Panc1 (cell line): ENCODE measurements around the gene PEPD.

Experiments
- CTCF ChIP-seq: fragments of 450-650 bp; IDR thresholded peaks from 2 replicates; pipeline ENCODE4 v1.5.1; 2017; ENCODE audit warnings: mild to moderate bottlenecking
- POLR2AphosphoS5 ChIP-seq: IDR thresholded peaks from 2 replicates; pipeline ENCODE4 v1.6.1; 2012; ENCODE audit warnings: mild to moderate bottlenecking, low read depth, low read length, moderate library complexity
- REST ChIP-seq, 2 experiments: IDR thresholded peaks; 2 replicates each; pipeline ENCODE4 v1.6.1; 2011 to 2012; ENCODE audit warnings: low read depth in 2 of 2, control low read depth in 1 of 2, low read length in 1 of 2, mild to moderate bottlenecking in 1 of 2, moderate library complexity in 1 of 2; ENCODE audit not compliant: insufficient read depth in 1 of 2

DNA sequence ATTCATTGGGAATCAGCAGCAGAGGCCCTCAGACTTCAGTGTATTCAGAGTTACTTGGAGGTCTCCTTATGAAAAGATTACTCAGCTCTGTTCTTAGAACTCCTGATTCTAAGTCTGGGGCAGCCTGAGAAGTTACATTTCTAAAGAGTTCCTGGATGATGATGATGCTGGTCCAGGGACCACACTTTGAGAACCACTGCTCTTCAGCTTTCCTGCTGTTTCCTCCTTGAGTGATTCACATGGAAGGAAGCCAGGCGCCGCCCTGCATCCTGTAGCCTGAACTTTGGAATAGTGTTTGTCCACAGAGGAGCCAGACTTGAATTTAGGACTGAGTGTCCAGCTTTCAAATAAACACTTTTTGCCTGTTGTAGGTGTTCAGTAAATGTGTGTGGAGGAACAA, 145.2 kb downstream of the PEPD start:
- TF ChIP-seq CTCF (no peak), POLR2AphosphoS5 (no peak), REST (IDR thresholded peaks at IDR 0.05; ENCODE audit: insufficient read depth in 1 of 2, low read depth in 2 of 2, low read length in 1 of 2) (no peak)
